ENCODE results near the gene C9orf50. TPM values are rescaled to one million over a fixed set of nuclear protein-coding genes. Genes with fewer than 3 reads are reported as not detected.
A peak's percentile ranks its signal among the peaks of the same experiment; 100 is the strongest.

The C9orf50 gene
- total RNA-seq, 1 donor from 2014 or later, result not detected

DNA sequence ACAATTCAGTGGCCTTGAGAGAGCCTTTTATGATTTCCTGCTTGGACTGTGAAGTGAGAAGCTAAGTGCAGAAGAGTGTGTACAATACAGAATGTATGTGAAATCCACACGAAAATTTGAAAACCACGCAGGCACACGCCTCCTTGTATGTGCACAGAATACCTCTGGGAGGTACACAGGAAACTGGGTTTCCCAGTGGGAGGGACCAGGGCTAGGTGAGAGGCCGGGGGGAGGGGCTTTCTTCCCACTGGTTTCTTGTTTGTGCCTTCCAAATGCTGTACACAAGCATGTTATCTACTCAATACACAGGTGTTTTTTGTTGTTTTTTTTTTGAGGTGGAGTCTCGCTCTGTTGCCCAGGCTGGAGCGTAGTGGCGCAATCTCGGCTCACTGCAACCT, 16.1 kb downstream of the C9orf50 start:
- ChIA-PET CTCF (no interaction called here), POLR2A (interaction anchor here (0.6 to 1.6 kb wide), 3 partner anchors 9 to 466 kb away, joined by 3 to 7 read pairs (median 3); no protein-coding TSS in a partner anchor)
- Mint-ChIP-seq H3K36me3 (ENCODE audit: low read depth) (no peaks in the 10 kb centered on the region), H3K27ac (no peak overlapping the region), H3K4me1 (peaks cover 19% of the 10 kb centered on the region), H3K9me3 (no peaks in the 10 kb centered on the region), H3K27me3 (peaks cover 10% of the 10 kb centered on the region), H3K4me3 (no peak overlapping the region)
- DNase-seq, result no peak
- intact Hi-C loops (cut with micrococcal nuclease), result loop anchor here (5.0 kb wide), 2 partner anchors 222 to 282 kb away; no protein-coding TSS in a partner anchor
- TF ChIP-seq, protein P1, sequence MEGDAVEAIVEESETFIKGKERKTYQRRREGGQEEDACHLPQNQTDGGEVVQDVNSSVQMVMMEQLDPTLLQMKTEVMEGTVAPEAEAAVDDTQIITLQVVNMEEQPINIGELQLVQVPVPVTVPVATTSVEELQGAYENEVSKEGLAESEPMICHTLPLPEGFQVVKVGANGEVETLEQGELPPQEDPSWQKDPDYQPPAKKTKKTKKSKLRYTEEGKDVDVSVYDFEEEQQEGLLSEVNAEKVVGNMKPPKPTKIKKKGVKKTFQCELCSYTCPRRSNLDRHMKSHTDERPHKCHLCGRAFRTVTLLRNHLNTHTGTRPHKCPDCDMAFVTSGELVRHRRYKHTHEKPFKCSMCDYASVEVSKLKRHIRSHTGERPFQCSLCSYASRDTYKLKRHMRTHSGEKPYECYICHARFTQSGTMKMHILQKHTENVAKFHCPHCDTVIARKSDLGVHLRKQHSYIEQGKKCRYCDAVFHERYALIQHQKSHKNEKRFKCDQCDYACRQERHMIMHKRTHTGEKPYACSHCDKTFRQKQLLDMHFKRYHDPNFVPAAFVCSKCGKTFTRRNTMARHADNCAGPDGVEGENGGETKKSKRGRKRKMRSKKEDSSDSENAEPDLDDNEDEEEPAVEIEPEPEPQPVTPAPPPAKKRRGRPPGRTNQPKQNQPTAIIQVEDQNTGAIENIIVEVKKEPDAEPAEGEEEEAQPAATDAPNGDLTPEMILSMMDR (IDR thresholded peaks at IDR 0.05), result no peak
- ATAC-seq (ENCODE audit: low read depth), result no peak

DNA sequence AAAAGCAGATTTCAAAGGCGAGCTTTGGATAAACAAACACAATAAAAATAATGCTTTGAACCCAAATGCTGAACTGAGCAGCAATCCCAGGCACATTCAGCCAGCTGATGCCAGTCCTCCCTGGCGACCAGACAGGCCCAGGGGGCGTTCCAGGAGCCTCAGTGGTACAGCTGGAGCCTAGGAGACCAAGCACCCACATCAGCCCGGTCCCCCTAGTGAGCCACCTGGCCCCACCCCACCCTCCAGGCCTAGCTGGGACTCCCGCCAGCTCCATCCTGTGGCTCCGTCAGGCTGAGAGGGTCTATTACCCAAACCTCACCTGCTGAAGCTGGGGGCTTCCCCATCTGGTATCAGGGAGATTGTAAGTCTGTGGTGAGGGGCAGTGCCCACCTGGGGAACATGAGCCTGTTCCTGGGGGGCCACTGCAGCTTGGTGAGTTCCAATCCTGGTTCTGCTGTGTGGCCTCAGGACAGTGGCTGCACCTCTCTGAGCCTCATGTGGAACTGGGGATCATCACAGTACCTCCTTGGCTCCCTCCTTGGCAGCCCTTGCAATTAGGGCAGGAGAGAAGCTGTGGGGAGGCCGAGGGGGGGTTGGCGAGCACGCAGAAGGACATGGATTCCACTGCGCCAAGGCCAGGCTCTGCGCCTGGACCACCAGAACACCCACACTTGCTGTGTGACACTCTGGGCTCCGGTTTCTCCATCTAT, 16.7 kb downstream of the C9orf50 start:
- Mint-ChIP-seq H3K9me3 (no peaks in the 10 kb centered on the region), H3K27me3 (peaks cover 14% of the 10 kb centered on the region), H3K4me1 (peaks cover 17% of the 10 kb centered on the region), H3K27ac (no peak overlapping the region), H3K36me3 (ENCODE audit: low read depth) (no peaks in the 10 kb centered on the region), H3K4me3 (no peak overlapping the region)
- CTCF ChIA-PET, result interaction anchor here (0.8 kb wide), 1 partner anchor 466 kb away, joined by 4 read pairs; no protein-coding TSS in a partner anchor
- no peak for DNase-seq
- TF ChIP-seq, protein P1 (IDR thresholded peaks at IDR 0.05), result no peak
- POLR2A ChIA-PET, result interaction anchor here (0.6 to 1.6 kb wide), 3 partner anchors 8 to 465 kb away, joined by 3 to 7 read pairs (median 3); no protein-coding TSS in a partner anchor
- intact Hi-C loops (cut with micrococcal nuclease), result no loop called here
- no peak for ATAC-seq (ENCODE audit: low read depth)

DNA sequence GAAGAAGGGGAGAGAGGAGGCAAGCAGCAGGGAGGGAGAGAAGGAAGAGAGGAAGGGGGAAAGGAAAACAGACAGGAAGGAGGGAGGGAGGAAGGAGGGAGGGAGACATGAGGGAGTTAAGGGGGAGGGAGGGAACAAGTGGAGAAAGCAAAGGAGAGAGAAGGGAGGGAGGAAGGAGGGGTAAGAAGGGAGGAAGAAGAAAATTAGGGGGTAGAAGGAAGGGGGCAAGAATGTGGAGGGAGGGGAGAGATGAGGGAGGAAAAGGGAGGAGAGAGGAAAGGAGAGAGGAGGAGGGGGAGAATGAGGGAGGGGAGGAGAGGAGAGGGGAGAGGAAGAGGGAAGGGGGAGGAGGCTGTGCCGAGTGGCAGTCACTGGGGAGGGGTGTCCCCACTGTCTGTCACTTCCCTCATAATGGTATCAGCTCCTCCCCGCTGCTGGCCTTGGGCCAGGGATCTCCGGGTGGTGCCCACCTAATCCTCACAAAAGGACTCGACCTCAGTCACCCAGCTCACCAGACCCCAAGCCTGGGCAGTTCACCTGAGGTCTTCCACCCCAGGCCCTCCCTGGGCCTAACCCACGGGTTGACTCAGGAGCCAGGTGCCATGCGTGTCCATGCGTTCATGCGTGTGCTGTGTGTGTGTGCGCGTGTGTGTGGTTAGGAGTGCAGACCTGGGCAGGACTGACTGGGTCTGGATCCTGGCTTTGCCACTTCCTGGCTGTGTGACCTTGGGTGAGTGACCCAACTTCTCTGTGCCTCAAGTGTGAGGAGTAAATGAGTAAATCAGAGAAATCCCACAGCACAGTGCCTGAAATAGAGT, 18.1 kb downstream of the C9orf50 start:
- Mint-ChIP-seq H3K36me3 (ENCODE audit: low read depth) (no peaks in the 10 kb centered on the region), H3K4me1 (peaks cover 19% of the 10 kb centered on the region), H3K4me3 (no peak overlapping the region), H3K27me3 (peaks cover 23% of the 10 kb centered on the region), H3K27ac (no peak overlapping the region), H3K9me3 (no peaks in the 10 kb centered on the region)
- no peak for ATAC-seq (ENCODE audit: low read depth)
- intact Hi-C loops (cut with micrococcal nuclease), result no loop called here
- no peak for DNase-seq
- ChIA-PET CTCF (no interaction called here), POLR2A (interaction anchor here (0.8 to 1.1 kb wide), 2 partner anchors 20 to 461 kb away, joined by 3 to 5 read pairs; no protein-coding TSS in a partner anchor)
- TF ChIP-seq, protein P1 (IDR thresholded peaks at IDR 0.05), result no peak

DNA sequence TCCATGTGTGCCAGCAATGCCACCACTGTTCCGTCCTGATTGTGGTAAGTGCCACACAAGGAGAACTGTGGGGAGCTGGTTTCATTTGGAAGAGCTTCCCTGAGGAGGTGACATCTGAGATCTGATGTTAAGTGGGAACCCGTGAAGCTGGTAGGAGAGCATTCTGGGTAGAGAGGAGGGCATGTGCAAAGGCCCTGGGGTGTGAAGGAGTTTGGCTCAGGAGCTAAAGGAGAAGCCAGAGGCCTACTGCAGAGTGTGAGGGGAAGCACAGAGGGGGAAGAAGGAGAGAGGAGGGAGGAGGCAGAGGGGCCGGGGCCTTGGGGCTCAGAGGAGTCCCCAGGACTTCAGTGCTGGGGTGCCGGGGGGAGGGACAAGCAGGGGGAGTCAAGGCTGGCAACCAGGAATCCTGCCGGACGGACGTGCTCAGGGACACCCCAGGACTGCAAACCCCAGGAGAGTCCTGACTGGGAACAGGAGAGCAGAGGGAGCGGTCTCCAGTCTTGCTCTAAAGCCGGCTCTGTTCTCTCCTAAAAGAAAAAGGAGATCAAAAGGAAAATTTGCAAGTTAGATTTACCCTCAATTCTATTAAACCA, 19.7 kb downstream of the C9orf50 start:
- DNase-seq, result no peak
- H3K4me1 Mint-ChIP-seq, result peaks cover 14% of the 10 kb centered on the region
- H3K27ac Mint-ChIP-seq, result peak overlapping the region; percentile 4
- no peak overlapping the region for H3K4me3 Mint-ChIP-seq
- intact Hi-C loops (cut with micrococcal nuclease), result no loop called here
- no peaks in the 10 kb centered on the region for H3K9me3 Mint-ChIP-seq
- CTCF ChIA-PET, result no interaction called here
- TF ChIP-seq, protein P1 (IDR thresholded peaks at IDR 0.05), result no peak
- no peak for ATAC-seq (ENCODE audit: low read depth)
- POLR2A ChIA-PET, result no interaction called here
- peaks cover 25% of the 10 kb centered on the region for H3K27me3 Mint-ChIP-seq
- no peaks in the 10 kb centered on the region for H3K36me3 Mint-ChIP-seq (ENCODE audit: low read depth)
